ENCODE results near the gene REEP3.
"Not testable (repeated sequence)": the region's sequence is repeated elsewhere in the genome, so short reads cannot be mapped to it uniquely, and the experiment has no call there.

The REEP3 gene

DNA sequence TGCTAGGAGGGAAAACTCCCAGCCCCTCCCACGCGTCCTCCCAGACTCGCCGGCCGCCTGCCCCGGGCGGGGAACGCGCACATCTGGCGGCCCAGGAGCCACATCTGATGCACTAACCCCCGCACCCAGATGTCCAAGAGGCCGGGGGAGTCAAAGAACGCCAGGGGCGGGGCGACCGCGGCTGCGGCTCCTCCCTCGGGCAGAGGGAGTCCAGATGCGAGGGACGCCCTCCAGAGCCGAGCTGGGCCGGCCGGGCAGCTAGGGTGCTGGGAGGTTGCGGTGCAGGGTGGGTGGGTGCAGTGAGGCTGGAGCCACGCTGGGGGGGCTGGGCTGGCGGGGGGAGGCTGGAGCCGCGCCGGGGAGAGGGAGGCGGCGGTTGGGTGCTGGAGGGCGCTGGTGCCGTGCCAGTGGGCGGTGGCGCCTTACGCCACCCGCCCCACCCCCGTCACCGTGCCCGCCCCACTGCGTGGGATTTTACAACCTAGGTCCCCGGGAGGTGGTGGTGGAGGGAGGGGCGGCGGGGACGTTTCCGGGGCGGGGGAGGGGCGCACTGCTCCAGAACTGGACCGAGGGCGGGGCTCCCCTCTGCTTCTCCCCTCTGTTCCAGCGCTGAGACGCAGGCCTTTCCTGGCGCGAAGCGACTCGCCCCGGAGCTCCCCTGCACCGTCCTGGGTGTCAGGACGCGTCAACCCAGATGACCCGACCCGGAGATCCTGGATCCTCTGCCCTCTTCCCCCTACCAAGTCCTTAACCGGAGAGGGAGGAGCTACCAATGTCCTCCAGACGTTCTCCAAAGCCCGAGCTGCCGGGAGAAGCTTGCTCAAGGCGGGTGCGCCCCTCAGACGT lies 109.1 kb downstream of the REEP3 start:
- peak; percentile 62 for DNase-seq (ENCODE audit: low read depth)

GRCh38 chr10:63630931-63631680 lies 109.9 kb downstream of the REEP3 start:
- DNase-seq (ENCODE audit: low read depth): no peak

DNA sequence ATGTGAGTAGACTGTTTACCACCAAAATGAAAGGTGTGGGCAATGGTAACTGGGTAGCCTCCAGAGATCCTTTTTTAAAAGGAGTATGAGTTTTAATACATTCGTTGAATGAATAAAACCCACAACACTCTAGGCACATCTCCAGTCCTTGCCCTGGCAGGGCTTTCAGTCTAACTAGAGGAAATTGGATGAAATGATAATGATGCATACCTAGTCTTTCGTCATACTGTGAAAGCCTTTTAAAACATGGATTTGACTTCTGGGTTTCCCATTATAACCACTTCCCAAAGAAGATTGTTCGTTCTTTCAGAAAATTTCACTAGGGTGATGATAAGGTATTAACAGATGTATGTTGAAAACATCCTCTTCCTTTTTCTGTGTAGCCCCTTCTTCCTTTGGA lies 110.8 kb downstream of the REEP3 start:
- DNase-seq (ENCODE audit: low read depth): no peak

DNA sequence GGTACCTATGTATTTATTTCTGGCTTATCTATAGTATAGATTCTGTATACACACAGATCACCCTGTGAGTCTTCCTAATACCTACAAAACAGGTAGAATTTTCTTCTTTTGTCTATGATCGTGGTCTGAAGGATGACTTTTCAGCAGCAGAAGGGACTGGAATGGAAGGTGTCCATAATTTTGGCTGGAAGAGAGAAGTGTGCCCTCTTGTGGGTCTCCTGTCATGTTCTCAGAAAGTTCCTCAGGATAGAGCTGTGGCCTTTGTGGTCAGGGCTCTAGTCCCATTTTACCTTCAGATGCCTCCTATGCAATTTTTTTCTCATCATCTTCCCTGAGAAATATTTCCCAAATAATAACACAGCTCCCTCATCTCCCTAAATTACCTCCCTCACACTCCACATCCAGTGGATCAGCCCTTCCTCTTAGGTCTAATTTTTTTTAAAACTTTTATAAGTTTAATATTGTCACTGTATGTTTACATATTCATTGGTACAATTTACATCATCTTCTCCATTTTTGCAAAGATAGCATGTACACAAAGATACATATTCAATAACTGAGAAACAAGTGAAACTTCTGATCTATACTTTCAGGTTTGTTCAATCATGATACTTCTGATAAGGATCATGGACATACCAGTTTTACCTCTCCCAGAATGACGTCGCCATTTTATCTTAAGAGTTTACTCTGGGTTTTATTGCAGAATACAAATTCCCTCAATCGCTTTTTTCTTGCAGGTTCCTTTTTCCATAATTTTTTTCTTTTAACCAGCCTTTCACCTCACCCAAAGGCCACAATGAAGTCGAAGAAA lies 112.7 kb downstream of the REEP3 start:
- DNase-seq (ENCODE audit: low read depth): no peak

DNA sequence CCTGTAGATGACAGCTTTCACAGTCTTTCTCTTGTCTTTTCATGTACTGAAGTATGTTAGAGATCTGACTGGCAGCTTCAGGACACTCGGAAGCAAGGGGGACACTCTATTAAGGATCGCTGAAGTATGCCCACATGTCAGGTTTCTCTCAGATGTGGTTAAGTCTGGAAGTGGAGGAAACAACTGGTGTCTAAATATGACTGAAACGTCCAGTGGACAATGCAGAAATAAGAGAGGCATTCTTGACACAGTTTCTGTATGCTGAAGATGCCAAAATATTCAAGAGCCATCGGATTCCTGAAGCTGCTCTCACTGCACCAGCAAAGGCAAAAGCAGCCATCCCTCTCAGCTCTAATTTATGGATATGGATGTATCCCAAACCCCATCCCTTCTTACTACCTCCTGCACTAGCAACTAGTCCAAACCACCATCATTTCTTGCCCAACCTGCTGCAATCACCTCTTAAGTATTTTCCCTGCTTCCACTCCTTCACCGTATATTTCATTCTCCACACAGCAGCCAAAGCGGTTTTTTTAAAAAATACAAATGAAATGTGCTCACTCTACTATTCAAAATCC lies 113.4 kb downstream of the REEP3 start:
- no peak for DNase-seq (ENCODE audit: low read depth)

GRCh38 chr10:63636812-63637211 lies 115.6 kb downstream of the REEP3 start:
- no peak for DNase-seq (ENCODE audit: low read depth)

DNA sequence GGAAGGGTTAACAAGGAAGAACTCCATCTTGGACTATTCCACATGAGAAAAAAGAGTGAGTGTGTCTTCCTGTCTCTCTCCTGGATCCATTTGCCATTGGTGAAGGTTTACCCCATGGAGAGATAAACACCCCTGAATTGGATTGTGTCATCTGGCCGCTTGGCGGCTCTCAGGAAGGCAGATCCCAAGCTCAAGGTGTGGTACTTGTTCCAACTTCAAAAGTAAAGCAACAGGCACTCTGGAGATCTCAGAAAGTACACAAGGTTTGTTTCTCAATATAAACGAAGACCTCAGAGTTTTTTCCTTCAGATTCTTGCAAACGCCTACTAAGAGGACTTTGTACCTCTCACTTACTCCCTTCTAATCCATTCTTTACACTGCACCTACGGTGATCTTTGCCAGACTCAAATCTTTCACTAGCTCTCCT lies 116.7 kb downstream of the REEP3 start:
- DNase-seq (ENCODE audit: low read depth): no peak

GRCh38 chr10:63641366-63641765 lies 120.2 kb downstream of the REEP3 start:
- no peak for DNase-seq (ENCODE audit: low read depth)

DNA sequence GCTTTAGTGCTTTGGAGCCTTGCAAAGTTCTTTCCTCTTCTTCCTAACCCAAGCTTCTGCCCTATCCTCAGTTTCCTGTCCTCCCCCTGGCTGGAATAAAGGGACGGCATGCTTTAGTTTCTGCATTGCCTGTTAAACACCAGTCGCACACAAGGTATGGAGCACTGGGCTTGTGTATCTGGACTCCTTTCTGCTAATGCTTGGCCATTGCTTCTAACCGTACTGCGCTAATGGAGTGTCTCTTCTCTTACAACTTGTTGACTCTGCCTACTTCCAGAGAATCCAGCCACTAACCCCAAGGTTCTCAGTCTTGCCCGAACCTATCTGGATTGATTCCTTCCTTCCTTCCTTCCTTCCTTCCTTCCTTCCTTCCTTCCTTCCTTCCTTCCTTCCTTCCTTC lies 120.6 kb downstream of the REEP3 start:
- DNase-seq (ENCODE audit: low read depth): no peak

DNA sequence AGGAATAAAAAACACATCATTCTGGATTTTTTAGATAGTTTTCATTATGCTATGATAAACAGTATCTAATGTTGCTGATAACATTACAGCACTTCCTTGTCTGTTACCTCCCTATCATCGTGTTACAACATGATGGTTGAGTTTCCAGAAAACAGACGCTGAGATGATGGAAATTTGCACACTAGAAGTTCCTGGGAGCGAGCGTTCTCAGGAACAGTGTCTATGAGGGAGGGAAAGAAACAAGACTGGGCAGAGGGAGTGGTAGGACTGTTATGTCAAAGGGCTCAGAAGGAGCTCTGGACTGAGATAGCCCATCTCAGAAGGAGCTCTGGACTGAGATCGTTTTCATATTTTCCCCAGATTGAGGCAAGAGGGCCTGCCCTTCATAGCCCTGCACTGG lies 121.6 kb downstream of the REEP3 start:
- no peak for DNase-seq (ENCODE audit: low read depth)

DNA sequence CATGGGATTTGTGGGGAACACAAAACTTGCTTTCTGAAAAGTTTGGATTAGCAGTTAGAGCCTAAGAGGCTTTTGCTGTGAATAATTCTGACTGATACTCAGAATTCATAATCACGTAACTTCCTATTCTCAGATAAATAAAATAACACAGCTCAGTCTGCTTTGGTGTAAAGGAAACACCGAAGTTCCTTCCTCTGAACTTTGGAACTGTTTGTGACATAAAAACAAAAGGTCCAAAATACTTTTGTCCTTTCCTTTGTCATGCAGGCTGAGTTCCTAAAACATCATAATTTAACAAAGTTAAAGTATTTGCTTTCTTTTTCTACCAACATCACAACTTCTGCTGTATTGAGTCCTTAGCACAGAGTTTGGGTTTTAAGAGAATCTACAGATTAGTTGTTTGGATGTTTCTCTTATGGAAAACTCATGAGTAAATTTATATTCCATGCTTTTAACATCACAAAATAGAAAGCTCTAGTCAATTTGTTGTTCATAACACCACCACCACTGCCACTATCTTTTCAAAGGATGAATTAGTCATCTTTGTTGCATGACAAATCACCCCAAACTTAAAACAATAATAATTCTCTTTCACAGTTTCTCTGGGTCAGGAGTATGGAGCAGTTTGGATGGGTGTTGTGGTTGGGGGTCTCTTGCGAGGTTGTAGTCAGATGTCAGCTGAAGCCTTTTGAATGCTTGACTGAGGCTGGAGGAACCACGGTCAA lies 123.4 kb downstream of the REEP3 start:
- no peak for DNase-seq (ENCODE audit: low read depth)

GRCh38 chr10:63645195-63645594 lies 124.0 kb downstream of the REEP3 start:
- DNase-seq (ENCODE audit: low read depth): no peak

DNA sequence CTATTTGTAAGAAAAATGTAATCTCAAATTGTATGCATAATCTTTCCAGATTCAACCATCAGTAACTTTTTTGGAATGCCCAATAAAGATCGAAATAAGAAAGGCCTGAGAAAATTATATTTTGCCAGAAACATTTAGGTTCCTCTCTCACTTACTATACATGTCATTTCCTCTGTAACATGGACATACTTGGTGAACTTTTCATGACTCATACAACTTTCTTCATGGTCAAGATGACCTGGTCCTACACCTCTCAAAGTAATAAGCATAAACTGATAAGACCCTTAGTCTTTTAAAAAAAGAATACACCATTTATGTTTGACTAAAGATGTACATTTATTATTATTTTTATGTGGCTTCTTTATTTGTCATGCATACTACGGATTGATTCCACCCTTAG lies 125.3 kb downstream of the REEP3 start:
- DNase-seq (ENCODE audit: low read depth): no peak

- no peak for DNase-seq (ENCODE audit: low read depth)
Measured at GRCh38 chr10:63651864-63652263, 130.7 kb downstream of the REEP3 start.

GRCh38 chr10:63653747-63654146 lies 132.5 kb downstream of the REEP3 start:
- DNase-seq (ENCODE audit: low read depth): no peak

- DNase-seq (ENCODE audit: low read depth): no peak
Measured at GRCh38 chr10:63657761-63658160, 136.6 kb downstream of the REEP3 start.

- DNase-seq (ENCODE audit: low read depth): not testable (repeated sequence)
Measured at GRCh38 chr10:63660941-63661340, 139.7 kb downstream of the REEP3 start.

GRCh38 chr10:63661347-63661746 lies 140.1 kb downstream of the REEP3 start:
- no peak for DNase-seq (ENCODE audit: low read depth)

DNA sequence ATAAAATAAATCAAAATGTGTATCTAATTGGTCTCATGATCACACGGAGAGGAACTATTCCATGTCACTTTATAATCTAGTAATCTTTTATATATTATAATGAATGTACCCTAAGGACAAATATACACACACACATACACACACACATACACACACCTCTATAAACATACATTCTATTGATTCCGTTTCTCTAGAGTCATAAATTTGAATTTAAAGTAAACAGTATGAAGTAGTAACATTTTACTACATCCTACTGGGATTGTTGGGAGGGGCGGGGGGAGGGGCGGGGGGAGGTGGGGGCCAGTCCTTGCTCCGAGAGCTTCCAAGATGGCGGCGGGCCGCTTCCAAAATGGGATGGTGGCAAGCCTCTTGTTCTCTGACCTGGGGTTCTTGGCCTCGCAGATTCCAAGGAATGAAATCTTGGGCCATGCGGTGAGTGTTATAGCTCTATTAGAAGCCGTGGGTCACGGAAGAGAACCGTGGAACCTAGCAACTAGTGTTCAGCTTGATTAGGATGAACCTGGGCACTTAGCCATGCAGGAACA lies 143.2 kb downstream of the REEP3 start:
- DNase-seq (ENCODE audit: low read depth): no peak

DNA sequence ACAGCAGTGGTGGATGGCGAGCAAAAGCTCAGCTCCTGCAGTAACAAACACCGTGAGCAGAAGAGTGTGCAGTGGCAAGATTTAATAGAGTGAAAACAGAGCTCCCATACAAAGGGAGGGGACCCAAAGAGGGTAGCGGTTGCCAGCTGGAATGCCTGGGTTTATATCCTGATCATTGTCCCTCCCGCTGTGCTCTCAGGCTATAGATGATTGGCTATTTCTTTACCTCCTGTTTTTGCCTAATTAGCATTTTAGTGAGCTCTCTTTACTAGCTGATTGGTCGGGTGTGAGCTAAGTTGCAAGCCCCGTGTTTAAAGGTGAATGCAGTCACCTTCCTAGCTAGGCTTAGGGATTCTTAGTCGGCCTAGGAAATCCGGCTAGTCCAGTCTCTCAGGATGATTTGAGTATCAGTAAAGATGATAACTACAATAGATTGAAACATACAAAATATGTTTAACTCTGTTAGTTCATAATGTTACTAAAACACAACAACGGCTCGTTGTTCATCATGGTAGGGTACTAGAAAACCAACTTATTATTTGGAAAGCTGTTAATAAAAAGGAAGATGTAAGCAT lies 143.9 kb downstream of the REEP3 start:
- not testable (repeated sequence) for DNase-seq (ENCODE audit: low read depth)

DNA sequence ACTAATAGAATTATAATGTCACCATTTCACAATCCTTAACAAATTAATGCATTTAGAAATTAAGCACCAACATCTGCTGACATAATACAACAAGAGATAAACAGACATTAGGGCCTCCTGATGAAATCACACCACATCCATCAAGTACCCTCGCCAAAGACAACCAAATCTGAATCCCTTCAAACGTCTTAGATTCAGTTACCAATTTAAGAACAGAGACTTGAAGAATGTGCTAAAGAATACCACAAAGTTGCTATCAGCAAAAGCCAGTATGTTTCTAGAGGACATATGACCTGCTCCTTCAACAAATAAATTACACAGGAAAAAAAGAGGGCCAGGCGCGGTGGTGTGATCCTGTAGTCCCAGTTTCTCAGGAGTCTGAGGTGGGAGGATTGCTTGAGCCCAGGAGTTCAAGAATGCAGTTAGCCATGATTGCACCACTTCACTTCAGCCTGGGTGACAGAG lies 144.5 kb downstream of the REEP3 start:
- DNase-seq (ENCODE audit: low read depth): no peak

Measured in activated T-helper 1 cell treated with Interleukin-2 at 50 U/mL for 16 hours (primary cell).